Neural crest cell (in vitro differentiated cells): ENCODE data around the gene PRPF38B. TPM values are rescaled to one million over a fixed set of nuclear protein-coding genes. Genes with fewer than 3 reads are reported as not detected.

Experiments
- DNase-seq: peaks from one replicate; pipeline ENCODE4 v3.0.0; 2021; ENCODE audit warnings: low read depth, mixed read lengths, low spot score
- H3K27ac Mint-ChIP-seq: one replicate; pipeline ENCODE4 v1.8.0; 2021; ENCODE audit warnings: mild to moderate bottlenecking, mixed read lengths; ENCODE audit not compliant: unreplicated experiment
- H3K27me3 Mint-ChIP-seq: 2 replicates; pipeline ENCODE4 v1.8.0; 2021; ENCODE audit warnings: low read depth, mild to moderate bottlenecking, mixed read lengths
- H3K36me3 Mint-ChIP-seq: 2 replicates; pipeline ENCODE4 v1.8.0; 2021; ENCODE audit warnings: low read depth, mild to moderate bottlenecking, mixed read lengths
- H3K4me1 Mint-ChIP-seq: 2 replicates; pipeline ENCODE4 v1.8.0; 2021; ENCODE audit warnings: mixed read lengths
- H3K4me3 Mint-ChIP-seq: one replicate; pipeline ENCODE4 v1.8.0; 2021; ENCODE audit warnings: mild to moderate bottlenecking, mixed read lengths
- H3K9me3 Mint-ChIP-seq: 2 replicates; pipeline ENCODE4 v1.8.0; 2021; ENCODE audit warnings: mixed read lengths
- total RNA-seq: library from RNA; stranded (reverse); gene quantifications from 2 replicates; pipeline ENCODE4 v1.2.1, GENCODE V29; 2021
- TF ChIP-seq, protein P1 (sequence below): fragments of 200-600 bp; sonication (generic); conservative IDR thresholded peaks from 2 replicates; pipeline ENCODE4 v1.5.0; 2021; ENCODE audit warnings: antibody characterized with exemption, mild to moderate bottlenecking

Gene PRPF38B
- total RNA-seq, 1 donor from 2014 or later, result 55.2 TPM

DNA sequence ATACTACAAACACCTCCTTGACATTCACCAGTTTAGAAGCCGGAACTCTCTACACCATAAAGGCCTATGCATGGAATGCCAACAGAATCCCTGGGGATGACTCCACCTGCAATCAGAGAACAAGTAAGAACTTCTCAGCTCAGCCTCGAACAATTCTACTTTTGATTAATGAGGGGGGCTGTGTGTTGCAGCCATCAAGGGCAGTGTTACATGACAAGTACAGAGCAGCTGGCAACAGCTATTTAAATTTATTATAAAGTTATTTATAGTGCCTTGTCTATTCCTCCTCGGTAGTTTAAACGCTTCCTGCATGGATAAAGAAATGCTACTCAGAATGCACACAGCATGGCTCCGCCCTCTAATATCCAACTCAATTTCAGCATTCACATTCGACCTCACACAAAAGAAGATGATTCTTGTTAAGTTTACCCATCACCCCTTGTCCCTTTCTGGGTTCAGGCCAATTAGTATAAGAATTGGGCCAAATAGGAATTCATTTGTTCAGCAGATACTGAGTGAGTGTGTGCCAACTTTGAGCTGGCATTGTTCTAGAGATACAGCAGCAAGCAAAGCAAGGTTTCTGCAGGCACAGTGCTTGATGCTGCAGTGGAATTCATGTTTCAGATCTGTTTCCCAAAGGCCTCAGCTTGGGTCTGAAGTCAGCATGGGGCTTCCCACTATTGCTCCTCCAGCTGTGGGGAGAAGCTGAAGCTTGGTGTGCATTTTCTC lies 27.0 kb downstream of the PRPF38B start:
- DNase-seq, result no peak
- no peaks in the 10 kb centered on the region for H3K27me3 Mint-ChIP-seq
- H3K27ac Mint-ChIP-seq, result no peak overlapping the region
- TF ChIP-seq, protein P1, sequence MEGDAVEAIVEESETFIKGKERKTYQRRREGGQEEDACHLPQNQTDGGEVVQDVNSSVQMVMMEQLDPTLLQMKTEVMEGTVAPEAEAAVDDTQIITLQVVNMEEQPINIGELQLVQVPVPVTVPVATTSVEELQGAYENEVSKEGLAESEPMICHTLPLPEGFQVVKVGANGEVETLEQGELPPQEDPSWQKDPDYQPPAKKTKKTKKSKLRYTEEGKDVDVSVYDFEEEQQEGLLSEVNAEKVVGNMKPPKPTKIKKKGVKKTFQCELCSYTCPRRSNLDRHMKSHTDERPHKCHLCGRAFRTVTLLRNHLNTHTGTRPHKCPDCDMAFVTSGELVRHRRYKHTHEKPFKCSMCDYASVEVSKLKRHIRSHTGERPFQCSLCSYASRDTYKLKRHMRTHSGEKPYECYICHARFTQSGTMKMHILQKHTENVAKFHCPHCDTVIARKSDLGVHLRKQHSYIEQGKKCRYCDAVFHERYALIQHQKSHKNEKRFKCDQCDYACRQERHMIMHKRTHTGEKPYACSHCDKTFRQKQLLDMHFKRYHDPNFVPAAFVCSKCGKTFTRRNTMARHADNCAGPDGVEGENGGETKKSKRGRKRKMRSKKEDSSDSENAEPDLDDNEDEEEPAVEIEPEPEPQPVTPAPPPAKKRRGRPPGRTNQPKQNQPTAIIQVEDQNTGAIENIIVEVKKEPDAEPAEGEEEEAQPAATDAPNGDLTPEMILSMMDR, result no peak
- no peaks in the 10 kb centered on the region for H3K9me3 Mint-ChIP-seq
- no peak overlapping the region for H3K4me3 Mint-ChIP-seq
- peaks cover 17% of the 10 kb centered on the region for H3K4me1 Mint-ChIP-seq
- no peaks in the 10 kb centered on the region for H3K36me3 Mint-ChIP-seq

DNA sequence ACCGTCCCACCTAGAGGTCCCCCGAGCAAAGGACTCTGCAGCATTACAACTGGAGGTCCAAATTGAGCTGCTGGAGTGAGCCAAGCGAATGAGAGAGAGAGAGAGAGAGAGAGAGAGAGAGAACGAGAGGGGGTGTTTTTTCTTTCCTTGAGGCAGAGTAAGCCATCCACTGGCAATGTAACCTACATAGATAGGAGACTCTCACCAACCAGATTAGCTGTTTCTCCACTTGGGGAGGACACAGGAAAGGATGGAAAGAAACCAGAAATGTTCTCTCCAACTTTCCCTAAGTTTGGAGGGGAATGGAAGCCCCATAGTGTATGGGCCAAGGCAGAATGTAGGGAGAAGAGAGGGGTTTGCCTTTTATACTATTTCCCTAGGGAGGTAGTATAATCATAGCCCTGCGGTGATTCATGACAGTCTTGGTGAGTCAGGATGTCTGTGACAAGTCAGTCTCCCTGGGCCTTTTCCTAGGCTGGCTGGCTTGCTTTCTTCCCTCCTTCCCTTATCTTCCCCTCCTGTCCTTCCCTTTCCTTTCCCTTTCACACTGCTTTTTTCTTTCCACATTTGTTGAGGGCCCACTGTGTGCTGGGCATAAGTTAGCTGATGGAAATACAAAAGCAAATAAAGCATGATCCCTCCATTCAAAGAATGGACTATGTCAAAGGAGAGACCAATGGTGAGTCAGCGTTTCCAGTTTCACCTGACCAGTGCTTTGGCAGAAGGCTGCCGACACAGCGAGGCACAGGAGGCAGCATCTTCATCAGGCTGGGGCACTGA lies 27.7 kb downstream of the PRPF38B start:
- TF ChIP-seq, protein P1, result no peak
- no peak overlapping the region for H3K27ac Mint-ChIP-seq
- no peak overlapping the region for H3K4me3 Mint-ChIP-seq
- H3K36me3 Mint-ChIP-seq, result no peaks in the 10 kb centered on the region
- no peaks in the 10 kb centered on the region for H3K9me3 Mint-ChIP-seq
- peaks cover 17% of the 10 kb centered on the region for H3K4me1 Mint-ChIP-seq
- H3K27me3 Mint-ChIP-seq, result no peaks in the 10 kb centered on the region
- DNase-seq, result no peak

DNA sequence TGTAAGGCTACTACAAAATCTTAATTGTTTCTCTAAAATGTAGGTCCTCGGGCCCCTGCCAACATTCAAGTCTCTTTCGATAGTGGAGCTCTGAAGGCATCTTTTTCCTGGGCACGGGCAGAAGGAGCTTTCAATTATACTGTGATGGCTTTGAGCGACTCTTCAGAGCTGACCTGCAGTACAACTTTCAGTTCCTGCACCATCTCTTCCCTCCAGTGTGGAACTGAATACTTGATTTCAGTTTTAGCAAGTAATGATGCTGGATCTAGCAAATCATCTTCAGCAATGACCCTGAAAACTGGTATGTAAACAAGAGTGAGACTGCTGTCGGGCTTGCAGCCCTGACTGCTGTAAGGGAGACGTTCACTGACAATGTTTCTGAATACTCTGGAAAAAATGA lies 30.2 kb downstream of the PRPF38B start:
- H3K27me3 Mint-ChIP-seq, result no peaks in the 10 kb centered on the region
- H3K9me3 Mint-ChIP-seq, result no peaks in the 10 kb centered on the region
- no peak overlapping the region for H3K4me3 Mint-ChIP-seq
- no peak for DNase-seq
- peaks cover 5% of the 10 kb centered on the region for H3K4me1 Mint-ChIP-seq
- H3K27ac Mint-ChIP-seq, result no peak overlapping the region
- TF ChIP-seq, protein P1, result no peak
- H3K36me3 Mint-ChIP-seq, result no peaks in the 10 kb centered on the region

DNA sequence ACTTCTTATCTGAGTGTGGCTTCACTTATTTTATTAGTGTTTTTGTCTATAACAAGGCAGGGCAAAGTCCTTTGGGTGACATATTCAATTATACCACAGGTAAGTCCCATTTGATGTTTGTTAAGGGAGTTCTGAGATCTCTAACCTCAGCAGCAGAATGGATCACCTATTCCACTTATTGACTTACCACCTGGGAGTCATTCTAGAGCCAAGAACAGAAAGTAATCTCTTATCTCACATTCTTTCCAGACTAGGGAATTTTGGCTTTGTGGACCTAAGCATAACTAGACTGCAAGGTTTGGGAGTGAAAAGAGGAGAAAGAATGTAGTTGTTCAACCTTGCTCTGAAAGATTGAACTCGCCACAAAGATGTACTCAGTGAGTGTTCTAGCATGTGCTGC lies 33.8 kb downstream of the PRPF38B start:
- no peak overlapping the region for H3K4me3 Mint-ChIP-seq
- H3K36me3 Mint-ChIP-seq, result no peaks in the 10 kb centered on the region
- no peak overlapping the region for H3K27ac Mint-ChIP-seq
- no peaks in the 10 kb centered on the region for H3K9me3 Mint-ChIP-seq
- TF ChIP-seq, protein P1, result no peak
- no peak for DNase-seq
- no peaks in the 10 kb centered on the region for H3K27me3 Mint-ChIP-seq
- H3K4me1 Mint-ChIP-seq, result no peaks in the 10 kb centered on the region

DNA sequence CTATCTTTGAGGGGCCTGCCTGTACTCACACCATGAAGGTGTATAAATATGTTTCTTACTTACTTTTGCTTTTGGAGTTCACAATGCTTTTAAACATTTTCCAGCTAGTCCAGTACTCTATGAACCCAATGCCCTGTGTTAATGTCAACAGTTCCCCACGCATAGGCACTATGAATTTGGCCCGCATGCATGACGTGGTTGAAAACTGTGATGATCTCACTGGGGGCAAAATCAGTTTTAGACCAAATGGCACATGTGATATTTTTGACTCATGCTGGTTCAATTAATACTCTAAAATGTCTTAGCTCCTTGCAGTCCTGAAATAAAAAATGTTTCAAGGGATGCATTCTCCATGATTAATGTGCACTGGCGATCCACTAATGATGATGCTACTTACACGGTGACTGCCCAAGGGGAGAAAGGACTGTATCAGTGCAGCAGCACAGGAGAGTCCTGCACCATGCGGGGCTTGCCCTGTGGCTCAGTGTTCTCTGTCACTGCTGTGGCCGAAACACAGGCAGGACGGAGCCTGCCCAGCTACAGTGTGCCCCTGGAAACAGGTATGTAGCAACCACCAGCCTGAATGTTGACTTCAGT lies 36.3 kb downstream of the PRPF38B start:
- no peaks in the 10 kb centered on the region for H3K27me3 Mint-ChIP-seq
- TF ChIP-seq, protein P1, result no peak
- no peak overlapping the region for H3K27ac Mint-ChIP-seq
- H3K9me3 Mint-ChIP-seq, result no peaks in the 10 kb centered on the region
- no peaks in the 10 kb centered on the region for H3K36me3 Mint-ChIP-seq
- no peaks in the 10 kb centered on the region for H3K4me1 Mint-ChIP-seq
- DNase-seq, result no peak
- no peak overlapping the region for H3K4me3 Mint-ChIP-seq
